WTC11 (cell line): ENCODE measurements around the gene PPP1R12B. TPM values are rescaled to one million over a fixed set of nuclear protein-coding genes. Genes with fewer than 3 reads are reported as not detected.
A peak's percentile ranks its signal among the peaks of the same experiment; 100 is the strongest.

Experiments used
- ATAC-seq: fragments of 200-7000 bp; cut with Tn5 transposase; 2 replicates; pipeline ENCODE4 v1.10.0; 2021; ENCODE audit warnings: mild to moderate bottlenecking, moderate library complexity
- Bru-seq: library from RNA; stranded (reverse); fragments of 400-500 nt; gene quantifications from one replicate; lab custom pipeline; 2021; lab: Mats Ljungman, UMichigan
- CTCF ChIA-PET: fragments of 300-600 bp; sonication (Branson Sonifier 250); formaldehyde crosslinking; loops from one replicate; lab custom pipeline; 2021; ENCODE audit warnings: antibody characterized with exemption; lab: Charles Lee
- POLR2A ChIA-PET: fragments of 350-600 bp; sonication (Branson Sonifier 250); formaldehyde crosslinking; loops from one replicate; lab custom pipeline; 2021; ENCODE audit warnings: antibody characterized with exemption; lab: Charles Lee
- DNase-seq: peaks from one replicate; pipeline ENCODE4 v3.0.0; 2021; ENCODE audit warnings: low spot score
- H3K27ac Mint-ChIP-seq: 2 replicates; pipeline ENCODE4 v1.8.0; 2021; ENCODE audit warnings: mixed read lengths
- H3K27me3 Mint-ChIP-seq: 2 replicates; pipeline ENCODE4 v1.8.0; 2021; ENCODE audit warnings: low read depth, mild to moderate bottlenecking, moderate library complexity, mixed read lengths
- H3K36me3 Mint-ChIP-seq: 2 replicates; pipeline ENCODE4 v1.8.0; 2021; ENCODE audit warnings: mixed read lengths
- H3K4me1 Mint-ChIP-seq: 2 replicates; pipeline ENCODE4 v1.8.0; 2022; ENCODE audit warnings: mixed read lengths
- H3K4me3 Mint-ChIP-seq: 2 replicates; pipeline ENCODE4 v1.8.0; 2021; ENCODE audit warnings: mild to moderate bottlenecking, moderate library complexity, mixed read lengths
- H3K9me3 Mint-ChIP-seq: 2 replicates; pipeline ENCODE4 v1.8.0; 2021; ENCODE audit warnings: mixed read lengths
- ESRRA ChIP-seq: sonication (generic); formaldehyde crosslinking; IDR thresholded peaks from 2 replicates; pipeline ENCODE4 v1.8.1; 2022; ENCODE audit warnings: mild to moderate bottlenecking, missing genetic modification reagents, borderline replicate concordance
- ETV6 ChIP-seq: sonication (generic); formaldehyde crosslinking; IDR thresholded peaks from 2 replicates; pipeline ENCODE4 v1.8.1; 2022; ENCODE audit warnings: mild to moderate bottlenecking, missing genetic modification reagents
- HMGA2 ChIP-seq: fragments of 250-450 bp; sonication (Bioruptor Pico); IDR thresholded peaks from 2 replicates; pipeline ENCODE4 v1.4.0; 2021; ENCODE audit warnings: mild to moderate bottlenecking, moderate library complexity
- JUN ChIP-seq: sonication (generic); formaldehyde crosslinking; IDR thresholded peaks from 2 replicates; pipeline ENCODE4 v1.8.0; 2023; ENCODE audit warnings: mild to moderate bottlenecking, missing genetic modification reagents
- NFE2L1 ChIP-seq: sonication (generic); formaldehyde crosslinking; IDR thresholded peaks from 2 replicates; pipeline ENCODE4 v1.8.1; 2023; ENCODE audit warnings: missing genetic modification reagents
- RELA ChIP-seq: sonication (generic); formaldehyde crosslinking; IDR thresholded peaks from 2 replicates; pipeline ENCODE4 v1.8.1; 2022; ENCODE audit warnings: missing genetic modification reagents, mild to moderate bottlenecking, borderline replicate concordance
- SOX15 ChIP-seq: fragments of 250-450 bp; sonication (Bioruptor Pico); IDR thresholded peaks from 2 replicates; pipeline ENCODE4 v1.9.0; 2021; ENCODE audit warnings: mild to moderate bottlenecking
- ZNF219 ChIP-seq: sonication (generic); formaldehyde crosslinking; IDR thresholded peaks from 2 replicates; pipeline ENCODE4 v1.8.0; 2023; ENCODE audit warnings: missing genetic modification reagents, mild to moderate bottlenecking, borderline replicate concordance
- ZNF232 ChIP-seq: sonication (generic); formaldehyde crosslinking; IDR thresholded peaks from 2 replicates; pipeline ENCODE4 v1.8.0; 2022; ENCODE audit warnings: mild to moderate bottlenecking, missing genetic modification reagents
- ZNF671 ChIP-seq: fragments of 250-450 bp; sonication (Bioruptor Pico); IDR thresholded peaks from 2 replicates; pipeline ENCODE4 v1.8.0; 2021; ENCODE audit warnings: mild to moderate bottlenecking
- long read RNA-seq, 3 experiments: library from RNA in 1 of 3; library from capped mRNA in 1 of 3; library from polyadenylated mRNA in 1 of 3; unstranded in 2 of 3; stranded (forward) in 1 of 3; transcript quantifications; one replicate each; pipeline ENCODE4 v2.0.0, GENCODE V29; 2021
- total RNA-seq: library from RNA; stranded (reverse); gene quantifications from 3 replicates; pipeline ENCODE4 v1.2.3, GENCODE V29; 2021
- TF ChIP-seq, protein P1 (sequence below): sonication (generic); formaldehyde crosslinking; IDR thresholded peaks from 2 replicates; pipeline ENCODE4 v1.8.1; 2023; ENCODE audit warnings: mild to moderate bottlenecking, missing genetic modification reagents, moderate library complexity
- TF ChIP-seq, protein P2 (sequence below): sonication (generic); formaldehyde crosslinking; IDR thresholded peaks from 2 replicates; pipeline ENCODE4 v1.8.0; 2022; ENCODE audit warnings: mild to moderate bottlenecking, missing genetic modification reagents
- TF ChIP-seq, protein P3 (sequence below): sonication (generic); formaldehyde crosslinking; IDR thresholded peaks from 2 replicates; pipeline ENCODE4 v1.8.0; 2023; ENCODE audit warnings: mild to moderate bottlenecking, missing genetic modification reagents
- TF ChIP-seq, protein P4 (sequence below): sonication (generic); formaldehyde crosslinking; IDR thresholded peaks from 2 replicates; pipeline ENCODE4 v1.8.1; 2022; ENCODE audit warnings: mild to moderate bottlenecking, moderate library complexity, missing genetic modification reagents
- TF ChIP-seq, protein P5 (sequence below): sonication (generic); formaldehyde crosslinking; IDR thresholded peaks from 2 replicates; pipeline ENCODE4 v1.8.1; 2023; ENCODE audit warnings: mild to moderate bottlenecking, missing genetic modification reagents
- TF ChIP-seq, protein P6 (sequence below): sonication (generic); formaldehyde crosslinking; IDR thresholded peaks from 2 replicates; pipeline ENCODE4 v1.8.0; 2022; ENCODE audit warnings: mild to moderate bottlenecking, missing genetic modification reagents
- TF ChIP-seq, protein P7 (sequence below): sonication (generic); formaldehyde crosslinking; IDR thresholded peaks from 2 replicates; pipeline ENCODE4 v1.8.1; 2023; ENCODE audit warnings: mild to moderate bottlenecking, moderate library complexity, missing genetic modification reagents
- TF ChIP-seq, protein P8 (sequence below): sonication (generic); formaldehyde crosslinking; IDR thresholded peaks from 2 replicates; pipeline ENCODE4 v1.8.1; 2023; ENCODE audit warnings: mild to moderate bottlenecking, missing genetic modification reagents
- TF ChIP-seq, protein P9 (sequence below): sonication (generic); formaldehyde crosslinking; IDR thresholded peaks from 2 replicates; pipeline ENCODE4 v1.8.0; 2022; ENCODE audit warnings: mild to moderate bottlenecking, missing genetic modification reagents

Gene PPP1R12B, protein sequence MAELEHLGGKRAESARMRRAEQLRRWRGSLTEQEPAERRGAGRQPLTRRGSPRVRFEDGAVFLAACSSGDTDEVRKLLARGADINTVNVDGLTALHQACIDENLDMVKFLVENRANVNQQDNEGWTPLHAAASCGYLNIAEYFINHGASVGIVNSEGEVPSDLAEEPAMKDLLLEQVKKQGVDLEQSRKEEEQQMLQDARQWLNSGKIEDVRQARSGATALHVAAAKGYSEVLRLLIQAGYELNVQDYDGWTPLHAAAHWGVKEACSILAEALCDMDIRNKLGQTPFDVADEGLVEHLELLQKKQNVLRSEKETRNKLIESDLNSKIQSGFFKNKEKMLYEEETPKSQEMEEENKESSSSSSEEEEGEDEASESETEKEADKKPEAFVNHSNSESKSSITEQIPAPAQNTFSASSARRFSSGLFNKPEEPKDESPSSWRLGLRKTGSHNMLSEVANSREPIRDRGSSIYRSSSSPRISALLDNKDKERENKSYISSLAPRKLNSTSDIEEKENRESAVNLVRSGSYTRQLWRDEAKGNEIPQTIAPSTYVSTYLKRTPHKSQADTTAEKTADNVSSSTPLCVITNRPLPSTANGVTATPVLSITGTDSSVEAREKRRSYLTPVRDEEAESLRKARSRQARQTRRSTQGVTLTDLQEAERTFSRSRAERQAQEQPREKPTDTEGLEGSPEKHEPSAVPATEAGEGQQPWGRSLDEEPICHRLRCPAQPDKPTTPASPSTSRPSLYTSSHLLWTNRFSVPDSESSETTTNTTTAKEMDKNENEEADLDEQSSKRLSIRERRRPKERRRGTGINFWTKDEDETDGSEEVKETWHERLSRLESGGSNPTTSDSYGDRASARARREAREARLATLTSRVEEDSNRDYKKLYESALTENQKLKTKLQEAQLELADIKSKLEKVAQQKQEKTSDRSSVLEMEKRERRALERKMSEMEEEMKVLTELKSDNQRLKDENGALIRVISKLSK
- 19.2 to 22.6 TPM (median 19.8 TPM) in 3 replicates for total RNA-seq
- Bru-seq, nascent RNA = percentile 68 among the genes with signal in this experiment
- long read RNA-seq, experiment 1, partial matches to known transcripts = 1 of 19 reads
- long read RNA-seq, experiment 1, other reads (novel, unspliced or antisense) = 18 of 19 reads
- long read RNA-seq, experiment 2, partial matches to known transcripts = 1 of 14 reads
- long read RNA-seq, experiment 2, other reads (novel, unspliced or antisense) = 13 of 14 reads
- long read RNA-seq, experiment 3 = 0 reads

DNA sequence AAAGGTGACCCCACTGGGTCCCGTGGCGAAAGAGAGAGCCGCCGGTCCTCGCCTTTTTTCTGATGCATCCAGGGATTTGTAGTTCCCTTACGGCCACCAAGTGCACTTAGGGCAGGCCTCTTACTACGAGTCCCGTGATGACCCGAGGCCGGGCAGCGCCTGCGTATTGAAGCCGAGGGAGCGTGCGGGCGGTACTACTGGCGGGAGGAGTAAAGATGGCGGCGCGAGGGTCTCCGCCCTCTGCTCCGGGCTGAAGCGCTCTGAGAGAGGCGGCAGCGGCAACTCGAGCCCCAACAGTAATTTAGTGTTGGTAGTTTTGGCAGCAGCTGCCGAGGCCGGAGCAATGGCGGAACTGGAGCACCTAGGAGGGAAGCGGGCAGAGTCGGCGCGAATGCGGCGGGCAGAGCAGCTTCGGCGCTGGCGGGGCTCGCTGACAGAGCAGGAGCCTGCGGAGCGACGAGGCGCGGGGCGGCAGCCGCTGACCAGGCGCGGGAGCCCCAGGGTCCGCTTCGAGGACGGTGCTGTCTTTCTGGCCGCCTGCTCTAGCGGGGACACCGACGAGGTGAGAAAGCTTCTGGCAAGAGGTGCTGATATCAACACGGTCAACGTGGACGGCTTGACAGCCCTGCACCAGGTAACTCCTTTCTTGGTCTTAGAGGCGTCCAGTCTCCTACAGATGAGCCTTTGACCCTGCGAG, at the start of gene PPP1R12B:
PPP1R12B (plus strand) TSS at position 191 of the 697 bp plus-strand sequence; CDS start at position 344, 153 bp downstream.
- ChIA-PET POLR2A (interaction anchor here (0.5 kb wide), 2 partner anchors 17 to 37 kb away, joined by 3 read pairs; no protein-coding TSS in a partner anchor), CTCF (interaction anchor here (0.8 to 1.1 kb wide), 4 partner anchors 112 to 371 kb away, joined by 3 to 6 read pairs (median 3); partner anchors contain the start of gene LGR6)
- H3K4me1 Mint-ChIP-seq = peaks cover 18% of the 10 kb centered on the region
- ATAC-seq (peak; percentile 98), DNase-seq (peak; percentile 98)
- peak within 1 kb of the TSS; percentile 90 for H3K27ac Mint-ChIP-seq
- H3K36me3 Mint-ChIP-seq = no peaks in the 10 kb centered on the region
- no peaks in the 10 kb centered on the region for H3K27me3 Mint-ChIP-seq
- no peaks in the 10 kb centered on the region for H3K9me3 Mint-ChIP-seq
- peak within 1 kb of the TSS; percentile 85 for H3K4me3 Mint-ChIP-seq
- no peak for TF ChIP-seq SOX15 (CRISPR knock-in tag)
- TF ChIP-seq, protein P1, sequence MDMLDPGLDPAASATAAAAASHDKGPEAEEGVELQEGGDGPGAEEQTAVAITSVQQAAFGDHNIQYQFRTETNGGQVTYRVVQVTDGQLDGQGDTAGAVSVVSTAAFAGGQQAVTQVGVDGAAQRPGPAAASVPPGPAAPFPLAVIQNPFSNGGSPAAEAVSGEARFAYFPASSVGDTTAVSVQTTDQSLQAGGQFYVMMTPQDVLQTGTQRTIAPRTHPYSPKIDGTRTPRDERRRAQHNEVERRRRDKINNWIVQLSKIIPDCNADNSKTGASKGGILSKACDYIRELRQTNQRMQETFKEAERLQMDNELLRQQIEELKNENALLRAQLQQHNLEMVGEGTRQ (CRISPR knock-in tag) = peak; percentile 83
- no peak for TF ChIP-seq NFE2L1
- TF ChIP-seq, protein P2, sequence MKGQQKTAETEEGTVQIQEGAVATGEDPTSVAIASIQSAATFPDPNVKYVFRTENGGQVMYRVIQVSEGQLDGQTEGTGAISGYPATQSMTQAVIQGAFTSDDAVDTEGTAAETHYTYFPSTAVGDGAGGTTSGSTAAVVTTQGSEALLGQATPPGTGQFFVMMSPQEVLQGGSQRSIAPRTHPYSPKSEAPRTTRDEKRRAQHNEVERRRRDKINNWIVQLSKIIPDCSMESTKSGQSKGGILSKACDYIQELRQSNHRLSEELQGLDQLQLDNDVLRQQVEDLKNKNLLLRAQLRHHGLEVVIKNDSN (CRISPR knock-in tag) = peak; percentile 80
- TF ChIP-seq ETV6 = peak; percentile 60; the same call in 1 of the 2 replicates
- TF ChIP-seq, protein P3, sequence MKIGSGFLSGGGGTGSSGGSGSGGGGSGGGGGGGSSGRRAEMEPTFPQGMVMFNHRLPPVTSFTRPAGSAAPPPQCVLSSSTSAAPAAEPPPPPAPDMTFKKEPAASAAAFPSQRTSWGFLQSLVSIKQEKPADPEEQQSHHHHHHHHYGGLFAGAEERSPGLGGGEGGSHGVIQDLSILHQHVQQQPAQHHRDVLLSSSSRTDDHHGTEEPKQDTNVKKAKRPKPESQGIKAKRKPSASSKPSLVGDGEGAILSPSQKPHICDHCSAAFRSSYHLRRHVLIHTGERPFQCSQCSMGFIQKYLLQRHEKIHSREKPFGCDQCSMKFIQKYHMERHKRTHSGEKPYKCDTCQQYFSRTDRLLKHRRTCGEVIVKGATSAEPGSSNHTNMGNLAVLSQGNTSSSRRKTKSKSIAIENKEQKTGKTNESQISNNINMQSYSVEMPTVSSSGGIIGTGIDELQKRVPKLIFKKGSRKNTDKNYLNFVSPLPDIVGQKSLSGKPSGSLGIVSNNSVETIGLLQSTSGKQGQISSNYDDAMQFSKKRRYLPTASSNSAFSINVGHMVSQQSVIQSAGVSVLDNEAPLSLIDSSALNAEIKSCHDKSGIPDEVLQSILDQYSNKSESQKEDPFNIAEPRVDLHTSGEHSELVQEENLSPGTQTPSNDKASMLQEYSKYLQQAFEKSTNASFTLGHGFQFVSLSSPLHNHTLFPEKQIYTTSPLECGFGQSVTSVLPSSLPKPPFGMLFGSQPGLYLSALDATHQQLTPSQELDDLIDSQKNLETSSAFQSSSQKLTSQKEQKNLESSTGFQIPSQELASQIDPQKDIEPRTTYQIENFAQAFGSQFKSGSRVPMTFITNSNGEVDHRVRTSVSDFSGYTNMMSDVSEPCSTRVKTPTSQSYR (CRISPR knock-in tag) = no peak
- TF ChIP-seq JUN (CRISPR knock-in tag) = no peak
- no peak for TF ChIP-seq ZNF671
- peak; percentile 90 for TF ChIP-seq RELA (CRISPR knock-in tag)
- TF ChIP-seq, protein P4, sequence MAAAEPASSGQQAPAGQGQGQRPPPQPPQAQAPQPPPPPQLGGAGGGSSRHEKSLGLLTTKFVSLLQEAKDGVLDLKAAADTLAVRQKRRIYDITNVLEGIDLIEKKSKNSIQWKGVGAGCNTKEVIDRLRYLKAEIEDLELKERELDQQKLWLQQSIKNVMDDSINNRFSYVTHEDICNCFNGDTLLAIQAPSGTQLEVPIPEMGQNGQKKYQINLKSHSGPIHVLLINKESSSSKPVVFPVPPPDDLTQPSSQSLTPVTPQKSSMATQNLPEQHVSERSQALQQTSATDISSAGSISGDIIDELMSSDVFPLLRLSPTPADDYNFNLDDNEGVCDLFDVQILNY (CRISPR knock-in tag) = no peak
- no peak for TF ChIP-seq ZNF219
- no peak for TF ChIP-seq HMGA2
- TF ChIP-seq, protein P5, sequence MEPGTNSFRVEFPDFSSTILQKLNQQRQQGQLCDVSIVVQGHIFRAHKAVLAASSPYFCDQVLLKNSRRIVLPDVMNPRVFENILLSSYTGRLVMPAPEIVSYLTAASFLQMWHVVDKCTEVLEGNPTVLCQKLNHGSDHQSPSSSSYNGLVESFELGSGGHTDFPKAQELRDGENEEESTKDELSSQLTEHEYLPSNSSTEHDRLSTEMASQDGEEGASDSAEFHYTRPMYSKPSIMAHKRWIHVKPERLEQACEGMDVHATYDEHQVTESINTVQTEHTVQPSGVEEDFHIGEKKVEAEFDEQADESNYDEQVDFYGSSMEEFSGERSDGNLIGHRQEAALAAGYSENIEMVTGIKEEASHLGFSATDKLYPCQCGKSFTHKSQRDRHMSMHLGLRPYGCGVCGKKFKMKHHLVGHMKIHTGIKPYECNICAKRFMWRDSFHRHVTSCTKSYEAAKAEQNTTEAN (CRISPR knock-in tag) = no peak
- TF ChIP-seq, protein P6, sequence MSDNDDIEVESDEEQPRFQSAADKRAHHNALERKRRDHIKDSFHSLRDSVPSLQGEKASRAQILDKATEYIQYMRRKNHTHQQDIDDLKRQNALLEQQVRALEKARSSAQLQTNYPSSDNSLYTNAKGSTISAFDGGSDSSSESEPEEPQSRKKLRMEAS (CRISPR knock-in tag) = peak; percentile 49; the same call in 1 of the 2 replicates
- TF ChIP-seq ZNF232 = 0 out of 2 replicates have a peak, but pooled peaks have one; percentile 66
- TF ChIP-seq ESRRA = peak; percentile 80
- TF ChIP-seq, protein P7, sequence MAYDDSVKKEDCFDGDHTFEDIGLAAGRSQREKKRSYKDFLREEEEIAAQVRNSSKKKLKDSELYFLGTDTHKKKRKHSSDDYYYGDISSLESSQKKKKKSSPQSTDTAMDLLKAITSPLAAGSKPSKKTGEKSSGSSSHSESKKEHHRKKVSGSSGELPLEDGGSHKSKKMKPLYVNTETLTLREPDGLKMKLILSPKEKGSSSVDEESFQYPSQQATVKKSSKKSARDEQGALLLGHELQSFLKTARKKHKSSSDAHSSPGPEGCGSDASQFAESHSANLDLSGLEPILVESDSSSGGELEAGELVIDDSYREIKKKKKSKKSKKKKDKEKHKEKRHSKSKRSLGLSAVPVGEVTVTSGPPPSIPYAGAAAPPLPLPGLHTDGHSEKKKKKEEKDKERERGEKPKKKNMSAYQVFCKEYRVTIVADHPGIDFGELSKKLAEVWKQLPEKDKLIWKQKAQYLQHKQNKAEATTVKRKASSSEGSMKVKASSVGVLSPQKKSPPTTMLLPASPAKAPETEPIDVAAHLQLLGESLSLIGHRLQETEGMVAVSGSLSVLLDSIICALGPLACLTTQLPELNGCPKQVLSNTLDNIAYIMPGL (CRISPR knock-in tag) = no peak; the same call in 1 of the 2 replicates
- TF ChIP-seq, protein P8, sequence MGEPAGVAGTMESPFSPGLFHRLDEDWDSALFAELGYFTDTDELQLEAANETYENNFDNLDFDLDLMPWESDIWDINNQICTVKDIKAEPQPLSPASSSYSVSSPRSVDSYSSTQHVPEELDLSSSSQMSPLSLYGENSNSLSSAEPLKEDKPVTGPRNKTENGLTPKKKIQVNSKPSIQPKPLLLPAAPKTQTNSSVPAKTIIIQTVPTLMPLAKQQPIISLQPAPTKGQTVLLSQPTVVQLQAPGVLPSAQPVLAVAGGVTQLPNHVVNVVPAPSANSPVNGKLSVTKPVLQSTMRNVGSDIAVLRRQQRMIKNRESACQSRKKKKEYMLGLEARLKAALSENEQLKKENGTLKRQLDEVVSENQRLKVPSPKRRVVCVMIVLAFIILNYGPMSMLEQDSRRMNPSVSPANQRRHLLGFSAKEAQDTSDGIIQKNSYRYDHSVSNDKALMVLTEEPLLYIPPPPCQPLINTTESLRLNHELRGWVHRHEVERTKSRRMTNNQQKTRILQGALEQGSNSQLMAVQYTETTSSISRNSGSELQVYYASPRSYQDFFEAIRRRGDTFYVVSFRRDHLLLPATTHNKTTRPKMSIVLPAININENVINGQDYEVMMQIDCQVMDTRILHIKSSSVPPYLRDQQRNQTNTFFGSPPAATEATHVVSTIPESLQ (CRISPR knock-in tag) = no peak
- TF ChIP-seq, protein P9, sequence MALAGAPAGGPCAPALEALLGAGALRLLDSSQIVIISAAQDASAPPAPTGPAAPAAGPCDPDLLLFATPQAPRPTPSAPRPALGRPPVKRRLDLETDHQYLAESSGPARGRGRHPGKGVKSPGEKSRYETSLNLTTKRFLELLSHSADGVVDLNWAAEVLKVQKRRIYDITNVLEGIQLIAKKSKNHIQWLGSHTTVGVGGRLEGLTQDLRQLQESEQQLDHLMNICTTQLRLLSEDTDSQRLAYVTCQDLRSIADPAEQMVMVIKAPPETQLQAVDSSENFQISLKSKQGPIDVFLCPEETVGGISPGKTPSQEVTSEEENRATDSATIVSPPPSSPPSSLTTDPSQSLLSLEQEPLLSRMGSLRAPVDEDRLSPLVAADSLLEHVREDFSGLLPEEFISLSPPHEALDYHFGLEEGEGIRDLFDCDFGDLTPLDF (CRISPR knock-in tag) = no peak
